Calu3 (cell line): ENCODE results near the gene SLC5A10. TPM values are rescaled to one million over a fixed set of nuclear protein-coding genes. Genes with fewer than 3 reads are reported as not detected.

Source experiments
- BruUV-seq: library from RNA; stranded (reverse); fragments of 400-500 nt; replicated peaks from 2 replicates; lab custom pipeline; 2021; lab: Mats Ljungman, UMichigan
- CTCF ChIA-PET: fragments of 300-600 bp; sonication (Branson Sonifier 250); formaldehyde crosslinking; loops from one replicate; lab custom pipeline; 2022; ENCODE audit warnings: antibody characterized with exemption; lab: Charles Lee
- DNase-seq: peaks from one replicate; pipeline ENCODE4 v3.0.0; 2022
- H3K27ac Mint-ChIP-seq: one replicate; pipeline ENCODE4 v1.8.0; 2022; ENCODE audit warnings: mixed read lengths; ENCODE audit not compliant: unreplicated experiment
- H3K27me3 Mint-ChIP-seq: one replicate; pipeline ENCODE4 v1.8.0; 2022; ENCODE audit warnings: mixed read lengths; ENCODE audit not compliant: unreplicated experiment
- H3K36me3 Mint-ChIP-seq: one replicate; pipeline ENCODE4 v1.8.0; 2022; ENCODE audit warnings: mild to moderate bottlenecking, moderate library complexity, mixed read lengths; ENCODE audit not compliant: insufficient read depth, unreplicated experiment
- H3K4me1 Mint-ChIP-seq: one replicate; pipeline ENCODE4 v1.8.0; 2022; ENCODE audit warnings: mild to moderate bottlenecking, low read depth, mixed read lengths; ENCODE audit not compliant: unreplicated experiment
- H3K4me3 Mint-ChIP-seq: one replicate; pipeline ENCODE4 v1.8.0; 2022; ENCODE audit warnings: mild to moderate bottlenecking, low read depth, moderate library complexity, mixed read lengths; ENCODE audit not compliant: unreplicated experiment
- H3K9me3 Mint-ChIP-seq: one replicate; pipeline ENCODE4 v1.8.0; 2022; ENCODE audit warnings: low read depth, mixed read lengths; ENCODE audit not compliant: unreplicated experiment
- intact Hi-C: fragments of 100-400 bp; cut with micrococcal nuclease; formaldehyde crosslinking; loops from one replicate; pipeline ENCODE4 v1.10.0; 2022; ENCODE audit not compliant: unreplicated experiment
- total RNA-seq: library from RNA; stranded (reverse); gene quantifications from 2 replicates; pipeline ENCODE4 v1.2.3, GENCODE V29; 2022
- TF ChIP-seq, protein P1 (sequence below): fragments of 200-600 bp; IDR thresholded peaks from one replicate; pipeline ENCODE4 v1.8.0; 2022; ENCODE audit warnings: antibody characterized with exemption; ENCODE audit not compliant: unreplicated experiment

SLC5A10 gene
- total RNA-seq, 1 experiment from 2014 or later = not detected

DNA sequence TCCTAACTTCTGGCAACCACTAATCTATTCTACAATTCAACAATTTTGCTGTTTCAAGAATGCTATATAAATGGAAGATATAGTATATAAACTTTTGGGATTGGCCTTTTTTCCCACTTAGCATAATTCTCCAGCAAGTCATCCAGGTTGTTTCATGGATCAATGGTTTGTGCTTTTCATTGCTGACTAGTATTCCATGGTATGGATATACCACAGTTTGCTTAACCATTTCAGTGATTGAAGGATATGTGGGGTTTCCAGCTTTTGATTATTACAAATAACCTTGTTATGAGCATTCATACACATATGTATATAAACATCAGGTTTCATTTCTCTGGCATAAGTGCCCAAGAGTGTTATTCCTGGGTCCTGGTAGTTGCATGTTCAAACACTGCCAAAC is 54.7 kb downstream of the SLC5A10 start:
- H3K27me3 Mint-ChIP-seq = no peaks in the 10 kb centered on the region
- intact Hi-C loops = no loop called here
- peaks cover 22% of the 10 kb centered on the region for H3K4me1 Mint-ChIP-seq
- H3K9me3 Mint-ChIP-seq = no peaks in the 10 kb centered on the region
- no peak overlapping the region for H3K27ac Mint-ChIP-seq
- no peak for DNase-seq
- TF ChIP-seq, protein P1, sequence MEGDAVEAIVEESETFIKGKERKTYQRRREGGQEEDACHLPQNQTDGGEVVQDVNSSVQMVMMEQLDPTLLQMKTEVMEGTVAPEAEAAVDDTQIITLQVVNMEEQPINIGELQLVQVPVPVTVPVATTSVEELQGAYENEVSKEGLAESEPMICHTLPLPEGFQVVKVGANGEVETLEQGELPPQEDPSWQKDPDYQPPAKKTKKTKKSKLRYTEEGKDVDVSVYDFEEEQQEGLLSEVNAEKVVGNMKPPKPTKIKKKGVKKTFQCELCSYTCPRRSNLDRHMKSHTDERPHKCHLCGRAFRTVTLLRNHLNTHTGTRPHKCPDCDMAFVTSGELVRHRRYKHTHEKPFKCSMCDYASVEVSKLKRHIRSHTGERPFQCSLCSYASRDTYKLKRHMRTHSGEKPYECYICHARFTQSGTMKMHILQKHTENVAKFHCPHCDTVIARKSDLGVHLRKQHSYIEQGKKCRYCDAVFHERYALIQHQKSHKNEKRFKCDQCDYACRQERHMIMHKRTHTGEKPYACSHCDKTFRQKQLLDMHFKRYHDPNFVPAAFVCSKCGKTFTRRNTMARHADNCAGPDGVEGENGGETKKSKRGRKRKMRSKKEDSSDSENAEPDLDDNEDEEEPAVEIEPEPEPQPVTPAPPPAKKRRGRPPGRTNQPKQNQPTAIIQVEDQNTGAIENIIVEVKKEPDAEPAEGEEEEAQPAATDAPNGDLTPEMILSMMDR = no peak
- CTCF ChIA-PET = no interaction called here
- peaks cover 22% of the 10 kb centered on the region for H3K36me3 Mint-ChIP-seq
- no peak overlapping the region for H3K4me3 Mint-ChIP-seq
- no TSS peak for BruUV-seq

DNA sequence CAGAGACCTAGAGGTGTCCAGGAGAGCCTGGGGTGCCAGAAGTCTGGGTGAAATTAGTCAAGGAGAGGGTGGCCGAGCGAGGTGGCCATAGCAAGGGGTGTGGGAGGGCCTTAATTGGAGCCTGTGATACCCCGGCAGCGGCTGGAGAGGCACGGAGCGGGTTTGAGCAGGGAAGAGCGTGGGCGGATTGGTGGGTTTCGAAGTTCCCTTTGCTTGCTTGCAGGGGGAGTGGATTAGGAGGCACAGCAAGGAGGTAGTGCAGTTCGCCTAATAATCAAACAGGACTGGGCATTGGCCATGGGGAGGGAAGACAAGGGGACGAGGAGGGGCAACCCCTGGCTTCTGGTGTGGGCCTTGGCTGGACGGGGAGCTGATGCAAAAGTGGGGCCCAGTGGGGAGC is 58.0 kb downstream of the SLC5A10 start:
- Mint-ChIP-seq H3K27ac (no peak overlapping the region), H3K4me3 (no peak overlapping the region), H3K4me1 (peaks cover 8% of the 10 kb centered on the region), H3K9me3 (no peaks in the 10 kb centered on the region), H3K36me3 (no peaks in the 10 kb centered on the region), H3K27me3 (no peaks in the 10 kb centered on the region)
- CTCF ChIA-PET = no interaction called here
- no TSS peak for BruUV-seq
- no peak for DNase-seq
- intact Hi-C loops = no loop called here
- TF ChIP-seq, protein P1 = no peak

DNA sequence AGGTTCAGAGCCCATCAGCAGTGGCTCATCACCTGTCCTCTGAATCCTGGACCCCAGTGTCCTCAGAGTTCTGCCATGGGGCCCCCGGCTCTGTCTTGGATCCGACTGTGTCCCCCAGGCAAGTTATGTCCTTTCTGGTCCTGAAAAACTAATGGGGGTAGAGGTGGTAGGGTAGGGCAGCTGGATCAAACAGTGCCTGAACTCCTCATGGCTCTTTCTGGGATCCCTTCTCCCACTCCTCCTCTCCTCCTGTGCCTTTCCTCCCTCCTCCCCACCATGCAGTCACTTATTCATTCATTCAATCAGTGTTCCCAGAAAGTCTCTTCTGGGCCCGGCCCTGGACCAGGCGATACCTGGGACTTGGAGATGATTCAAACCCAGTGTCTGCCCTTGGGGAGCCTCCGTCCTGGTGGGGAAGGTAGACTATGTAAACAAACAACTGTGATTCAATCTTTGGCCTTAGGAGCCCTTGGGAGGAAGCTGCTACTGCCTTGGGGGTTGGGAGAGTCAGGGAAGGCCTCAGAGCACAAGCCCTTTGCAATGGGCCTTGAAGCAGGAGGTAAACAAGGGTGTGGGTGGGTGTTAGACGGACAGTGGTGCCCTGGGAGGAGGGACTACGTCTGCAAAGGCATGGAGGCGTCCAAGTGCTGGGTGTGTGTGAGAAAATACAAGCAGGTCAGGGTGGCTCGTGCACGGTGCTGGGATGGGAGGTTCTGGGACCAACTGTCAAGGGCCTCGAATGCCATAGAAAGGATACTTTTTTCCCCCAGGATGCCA is 59.0 kb downstream of the SLC5A10 start:
- Mint-ChIP-seq H3K9me3 (no peaks in the 10 kb centered on the region), H3K36me3 (no peaks in the 10 kb centered on the region), H3K27ac (no peak overlapping the region), H3K4me1 (peaks cover 16% of the 10 kb centered on the region), H3K27me3 (no peaks in the 10 kb centered on the region), H3K4me3 (no peak overlapping the region)
- CTCF ChIA-PET = interaction anchor here (0.5 to 1.0 kb wide), 3 partner anchors 8 to 86 kb away, joined by 3 to 4 read pairs (median 3); no protein-coding TSS in a partner anchor
- DNase-seq = no peak
- intact Hi-C loops = no loop called here
- TF ChIP-seq, protein P1 = no peak
- no TSS peak for BruUV-seq

DNA sequence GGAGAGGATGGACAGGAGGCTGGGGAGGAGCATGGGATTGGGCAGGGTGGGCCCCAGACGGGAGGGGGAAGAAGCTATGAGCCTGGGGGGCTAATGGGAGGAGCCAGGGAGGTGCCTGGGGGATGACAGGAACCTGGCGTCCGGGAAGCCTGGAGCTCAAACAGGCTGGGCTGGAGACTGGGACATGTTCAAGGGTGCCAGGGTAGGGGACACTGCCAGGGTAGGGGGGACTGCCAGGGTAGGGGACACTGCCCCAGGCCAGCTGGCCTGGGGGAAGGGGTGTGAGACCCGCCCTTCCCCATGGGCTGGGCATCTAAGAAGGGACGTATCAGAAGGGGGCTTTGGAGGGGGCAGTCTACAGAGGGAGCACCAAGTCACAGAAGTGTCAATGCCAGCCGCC is 59.6 kb downstream of the SLC5A10 start:
- TF ChIP-seq, protein P1 = no peak
- intact Hi-C loops = no loop called here
- Mint-ChIP-seq H3K4me3 (no peak overlapping the region), H3K36me3 (no peaks in the 10 kb centered on the region), H3K9me3 (no peaks in the 10 kb centered on the region), H3K27me3 (no peaks in the 10 kb centered on the region), H3K4me1 (peaks cover 16% of the 10 kb centered on the region), H3K27ac (no peak overlapping the region)
- no peak for DNase-seq
- no TSS peak for BruUV-seq
- CTCF ChIA-PET = interaction anchor here (0.5 to 1.0 kb wide), 3 partner anchors 9 to 87 kb away, joined by 3 to 4 read pairs (median 3); no protein-coding TSS in a partner anchor
